Panc1 (cell line): Measurements from ENCODE around the gene ZNF385C. TPM values are rescaled to one million over a fixed set of nuclear protein-coding genes. Genes with fewer than 3 reads are reported as not detected.
"Not testable (repeated sequence)": the region's sequence is repeated elsewhere in the genome, so short reads cannot be mapped to it uniquely, and the experiment has no call there.

Experiments used
- ATAC-seq: fragments of 200-7000 bp; cut with Tn5 transposase; 2 replicates; pipeline ENCODE4 v1.9.1; 2020; ENCODE audit warnings: mild to moderate bottlenecking, moderate library complexity
- BruUV-seq: library from RNA; stranded (reverse); fragments of 400-500 nt; replicated peaks from 2 replicates; lab custom pipeline; 2021; lab: Mats Ljungman, UMichigan
- CTCF ChIA-PET: fragments of 300-600 bp; sonication (Branson Sonifier 250); formaldehyde crosslinking; loops from one replicate; lab custom pipeline; 2022; ENCODE audit warnings: antibody characterized with exemption; lab: Charles Lee
- POLR2A ChIA-PET: fragments of 300-600 bp; sonication (Branson Sonifier 250); formaldehyde crosslinking; loops from one replicate; lab custom pipeline; 2022; ENCODE audit warnings: antibody characterized with exemption; lab: Charles Lee
- DNase-seq: peaks from one replicate; pipeline ENCODE4 v3.0.0-alpha.2; 2010; ENCODE audit warnings: low read depth, low spot score
- H3K27ac ChIP-seq: 2 replicates; pipeline ENCODE4 v1.5.1; 2011; ENCODE audit warnings: mild to moderate bottlenecking, low read length, inconsistent platforms
- H3K27me3 ChIP-seq: fragments of 200-500 bp; sonication (Bioruptor generic); 2 replicates; pipeline ENCODE4 v1.6.0; 2014; ENCODE audit warnings: low read length, inconsistent platforms; ENCODE audit not compliant: control insufficient read depth, insufficient read depth
- H3K36me3 ChIP-seq: fragments of 200-500 bp; sonication (Bioruptor generic); 2 replicates; pipeline ENCODE4 v1.5.1; 2014; ENCODE audit warnings: inconsistent platforms, mild to moderate bottlenecking, low read length, moderate library complexity; ENCODE audit not compliant: control insufficient read depth, insufficient read depth
- H3K4me1 ChIP-seq: 2 replicates; pipeline ENCODE4 v1.5.1; 2011; ENCODE audit warnings: inconsistent platforms, mild to moderate bottlenecking, low read length, moderate library complexity; ENCODE audit not compliant: control insufficient read depth, insufficient read depth
- H3K4me3 ChIP-seq, 2 experiments: 2 replicates each; pipeline ENCODE4 v1.5.1; 2011 to 2012; ENCODE audit warnings: low read depth in 2 of 2, low read length in 2 of 2, mild to moderate bottlenecking in 2 of 2, inconsistent platforms in 1 of 2, moderate library complexity in 1 of 2
- H3K9me3 ChIP-seq: fragments of 200-500 bp; sonication (Bioruptor generic); 2 replicates; pipeline ENCODE4 v1.5.1; 2014; ENCODE audit warnings: low read depth, mild to moderate bottlenecking, inconsistent platforms, low read length, moderate library complexity; ENCODE audit not compliant: control insufficient read depth, insufficient read depth
- CTCF ChIP-seq: fragments of 450-650 bp; IDR thresholded peaks from 2 replicates; pipeline ENCODE4 v1.5.1; 2017; ENCODE audit warnings: mild to moderate bottlenecking
- POLR2AphosphoS5 ChIP-seq: IDR thresholded peaks from 2 replicates; pipeline ENCODE4 v1.6.1; 2012; ENCODE audit warnings: mild to moderate bottlenecking, low read depth, low read length, moderate library complexity
- SIN3A ChIP-seq: IDR thresholded peaks from 2 replicates; pipeline ENCODE4 v1.6.1; 2012; ENCODE audit warnings: low read depth, mild to moderate bottlenecking, low read length, moderate library complexity, borderline replicate concordance; ENCODE audit not compliant: insufficient read depth
- TCF7L2 ChIP-seq: IDR thresholded peaks from 2 replicates; pipeline ENCODE4 v1.6.1; 2011; ENCODE audit warnings: mild to moderate bottlenecking, low read depth, low read length, inconsistent platforms
- in situ Hi-C: cut with HindIII; loops from 2 replicates; pipeline ENCODE4 v1.10.0; 2016; ENCODE audit warnings: low sequenced_read_pairs, low pct_unique_long_range_greater_than_20kb
- intact Hi-C: fragments of 100-400 bp; cut with micrococcal nuclease; formaldehyde crosslinking; loops from one replicate; pipeline ENCODE4 v1.10.0; 2022; ENCODE audit not compliant: unreplicated experiment
- total RNA-seq: library from RNA; stranded (reverse); gene quantifications from one replicate; pipeline ENCODE4 v1.2.1, GENCODE V29; 2021; ENCODE audit not compliant: unreplicated experiment
- TF ChIP-seq, protein P1 (sequence below), 2 experiments: IDR thresholded peaks; 2 replicates each; pipeline ENCODE4 v1.6.1; 2011 to 2012; ENCODE audit warnings: low read depth in 2 of 2, control low read depth in 1 of 2, low read length in 1 of 2, mild to moderate bottlenecking in 1 of 2, moderate library complexity in 1 of 2; ENCODE audit not compliant: insufficient read depth in 1 of 2

The ZNF385C gene
- total RNA-seq, 1 experiment from 2014 or later = 0.21 TPM

DNA sequence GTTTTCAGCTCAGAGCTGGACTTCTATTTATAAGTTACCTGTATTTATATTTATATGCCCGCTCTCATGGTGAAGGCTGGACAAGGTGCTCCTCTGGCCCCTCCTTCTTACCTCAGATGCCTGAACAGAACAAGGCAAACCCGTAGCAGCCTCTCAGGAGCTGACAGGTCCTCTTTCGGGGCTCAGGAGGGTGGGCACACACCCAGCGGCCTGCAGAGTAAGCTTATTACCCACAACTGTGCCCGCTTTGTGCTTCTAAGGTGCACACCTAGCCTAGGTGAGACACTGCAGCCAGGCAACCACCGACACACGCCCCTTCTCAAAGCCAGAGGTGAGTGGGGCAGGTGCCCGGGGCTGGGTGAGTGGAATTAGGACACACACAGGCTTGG lies 73.1 kb downstream of the ZNF385C start:
- DNase-seq = no peak
- H3K27me3 ChIP-seq = no peaks in the 10 kb centered on the region
- H3K9me3 ChIP-seq = no peaks in the 10 kb centered on the region
- POLR2A ChIA-PET = no interaction called here
- intact Hi-C loops (loop anchor here (5.0 kb wide), 1 partner anchor 77 kb away; no protein-coding TSS in a partner anchor), in situ Hi-C loops (no loop called here)
- CTCF ChIA-PET = interaction anchor here (0.5 kb wide), 1 partner anchor 87 kb away, joined by 5 read pairs; the partner anchor contains the start of gene DHX58
- H3K36me3 ChIP-seq = peaks cover 2% of the 10 kb centered on the region; the same call in 1 of the 2 replicates
- H3K4me3 ChIP-seq = no peak overlapping the region
- no peak overlapping the region for H3K27ac ChIP-seq
- no TSS peak for BruUV-seq
- peaks cover 9% of the 10 kb centered on the region; the same call in 1 of the 2 replicates for H3K4me1 ChIP-seq
- ATAC-seq = peak; percentile 32
- TF ChIP-seq, protein P1, sequence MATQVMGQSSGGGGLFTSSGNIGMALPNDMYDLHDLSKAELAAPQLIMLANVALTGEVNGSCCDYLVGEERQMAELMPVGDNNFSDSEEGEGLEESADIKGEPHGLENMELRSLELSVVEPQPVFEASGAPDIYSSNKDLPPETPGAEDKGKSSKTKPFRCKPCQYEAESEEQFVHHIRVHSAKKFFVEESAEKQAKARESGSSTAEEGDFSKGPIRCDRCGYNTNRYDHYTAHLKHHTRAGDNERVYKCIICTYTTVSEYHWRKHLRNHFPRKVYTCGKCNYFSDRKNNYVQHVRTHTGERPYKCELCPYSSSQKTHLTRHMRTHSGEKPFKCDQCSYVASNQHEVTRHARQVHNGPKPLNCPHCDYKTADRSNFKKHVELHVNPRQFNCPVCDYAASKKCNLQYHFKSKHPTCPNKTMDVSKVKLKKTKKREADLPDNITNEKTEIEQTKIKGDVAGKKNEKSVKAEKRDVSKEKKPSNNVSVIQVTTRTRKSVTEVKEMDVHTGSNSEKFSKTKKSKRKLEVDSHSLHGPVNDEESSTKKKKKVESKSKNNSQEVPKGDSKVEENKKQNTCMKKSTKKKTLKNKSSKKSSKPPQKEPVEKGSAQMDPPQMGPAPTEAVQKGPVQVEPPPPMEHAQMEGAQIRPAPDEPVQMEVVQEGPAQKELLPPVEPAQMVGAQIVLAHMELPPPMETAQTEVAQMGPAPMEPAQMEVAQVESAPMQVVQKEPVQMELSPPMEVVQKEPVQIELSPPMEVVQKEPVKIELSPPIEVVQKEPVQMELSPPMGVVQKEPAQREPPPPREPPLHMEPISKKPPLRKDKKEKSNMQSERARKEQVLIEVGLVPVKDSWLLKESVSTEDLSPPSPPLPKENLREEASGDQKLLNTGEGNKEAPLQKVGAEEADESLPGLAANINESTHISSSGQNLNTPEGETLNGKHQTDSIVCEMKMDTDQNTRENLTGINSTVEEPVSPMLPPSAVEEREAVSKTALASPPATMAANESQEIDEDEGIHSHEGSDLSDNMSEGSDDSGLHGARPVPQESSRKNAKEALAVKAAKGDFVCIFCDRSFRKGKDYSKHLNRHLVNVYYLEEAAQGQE (IDR thresholded peaks at IDR 0.05; ENCODE audit: insufficient read depth in 1 of 2, low read depth in 2 of 2, low read length in 1 of 2) = no peak
- TF ChIP-seq CTCF = peak; percentile 1

GRCh38 chr17:42023524-42024349 lies 74.5 kb downstream of the ZNF385C start:
- ChIA-PET POLR2A (interaction anchor here (0.7 kb wide), 1 partner anchor 11 kb away, joined by 11 read pairs; no protein-coding TSS in a partner anchor), CTCF (no interaction called here)
- TF ChIP-seq TCF7L2 (no peak), POLR2AphosphoS5 (no peak), CTCF (no peak), SIN3A (no peak)
- TF ChIP-seq, protein P1 (IDR thresholded peaks at IDR 0.05; ENCODE audit: insufficient read depth in 1 of 2, low read depth in 2 of 2, low read length in 1 of 2) = no peak
- Histone ChIP-seq H3K9me3 (no peaks in the 10 kb centered on the region), H3K36me3 (peaks cover 2% of the 10 kb centered on the region; the same call in 1 of the 2 replicates), H3K4me1 (peaks cover 9% of the 10 kb centered on the region; the same call in 1 of the 2 replicates), H3K27ac (no peak overlapping the region), H3K27me3 (no peaks in the 10 kb centered on the region), H3K4me3 (no peak overlapping the region)
- in situ Hi-C loops (no loop called here), intact Hi-C loops (no loop called here)
- DNase-seq (no peak), ATAC-seq (no peak)
- BruUV-seq = no TSS peak

- H3K27me3 ChIP-seq, DNase-seq, H3K9me3 ChIP-seq, in situ Hi-C loops, intact Hi-C loops, CTCF ChIA-PET, H3K36me3 ChIP-seq, POLR2A ChIA-PET, BruUV-seq, ATAC-seq: not testable (repeated sequence)
- H3K27ac ChIP-seq = peak overlapping the region; percentile 93; the same call in 1 of the 2 replicates
- peaks cover 13% of the 10 kb centered on the region; the same call in 1 of the 2 replicates for H3K4me1 ChIP-seq
- peak overlapping the region; percentile 94 to 95 for H3K4me3 ChIP-seq
Observed at GRCh38 chr17:42020845-42021244, 77.4 kb downstream of the ZNF385C start.
